Measurements from ENCODE around the gene RPL12. TPM values are rescaled to one million over a fixed set of nuclear protein-coding genes. Genes with fewer than 3 reads are reported as not detected.

Gene RPL12
- total RNA-seq, 4 donors from 2014 or later = 999 to 4,423 (median 2,373) TPM

DNA sequence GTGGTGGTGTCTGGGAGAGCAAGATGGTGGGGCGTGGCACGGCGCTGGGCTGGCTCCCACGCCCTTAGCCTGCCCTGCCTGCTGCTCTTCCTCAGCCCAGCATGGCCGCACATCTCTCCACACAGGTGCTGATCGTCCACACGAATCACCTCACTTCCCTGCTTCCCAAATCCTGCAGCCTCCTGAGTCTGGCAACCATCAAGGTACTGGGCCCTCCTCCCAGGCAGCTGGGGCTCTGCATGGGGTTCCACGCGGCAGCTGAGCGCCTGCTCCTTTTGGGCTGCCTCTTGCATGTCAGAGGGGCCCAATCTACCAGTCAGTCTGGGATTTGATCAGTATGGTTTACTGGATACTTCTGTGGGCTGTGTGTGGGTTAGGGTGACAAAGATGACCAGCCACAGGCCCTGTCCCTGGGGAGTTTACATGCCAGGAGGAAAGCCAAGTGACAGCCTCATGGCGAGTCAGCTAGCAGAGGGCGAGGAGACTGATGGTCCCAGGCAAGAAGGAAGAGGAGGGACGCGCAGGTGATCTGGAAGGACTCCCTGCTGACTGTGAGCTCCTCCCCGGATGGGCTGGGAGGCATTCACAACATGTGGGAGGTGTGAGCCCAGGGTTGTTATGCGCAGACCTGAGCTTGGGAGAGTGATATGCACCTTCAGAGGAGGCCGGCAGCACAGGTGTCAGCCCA is 6.1 kb upstream of the RPL12 start:
- Histone ChIP-seq H3K27ac (no peak overlapping the region), H3K27me3 (no peaks in the 10 kb centered on the region), H3K4me1 (peaks cover 3 to 5% of the 10 kb centered on the region in 2 donors), H3K9me3 (no peaks in the 10 kb centered on the region), H3K4me3 (no peak overlapping the region), H3K36me3 (no peaks in the 10 kb centered on the region)
- no peak for DNase-seq
- intact Hi-C loops (cut with DNase I; ENCODE audit: low total_unique reads) = no loop called here
- TF ChIP-seq, protein P1, sequence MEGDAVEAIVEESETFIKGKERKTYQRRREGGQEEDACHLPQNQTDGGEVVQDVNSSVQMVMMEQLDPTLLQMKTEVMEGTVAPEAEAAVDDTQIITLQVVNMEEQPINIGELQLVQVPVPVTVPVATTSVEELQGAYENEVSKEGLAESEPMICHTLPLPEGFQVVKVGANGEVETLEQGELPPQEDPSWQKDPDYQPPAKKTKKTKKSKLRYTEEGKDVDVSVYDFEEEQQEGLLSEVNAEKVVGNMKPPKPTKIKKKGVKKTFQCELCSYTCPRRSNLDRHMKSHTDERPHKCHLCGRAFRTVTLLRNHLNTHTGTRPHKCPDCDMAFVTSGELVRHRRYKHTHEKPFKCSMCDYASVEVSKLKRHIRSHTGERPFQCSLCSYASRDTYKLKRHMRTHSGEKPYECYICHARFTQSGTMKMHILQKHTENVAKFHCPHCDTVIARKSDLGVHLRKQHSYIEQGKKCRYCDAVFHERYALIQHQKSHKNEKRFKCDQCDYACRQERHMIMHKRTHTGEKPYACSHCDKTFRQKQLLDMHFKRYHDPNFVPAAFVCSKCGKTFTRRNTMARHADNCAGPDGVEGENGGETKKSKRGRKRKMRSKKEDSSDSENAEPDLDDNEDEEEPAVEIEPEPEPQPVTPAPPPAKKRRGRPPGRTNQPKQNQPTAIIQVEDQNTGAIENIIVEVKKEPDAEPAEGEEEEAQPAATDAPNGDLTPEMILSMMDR (IDR thresholded peaks at IDR 0.05) = no peak
- no peak for TF ChIP-seq POLR2A (IDR thresholded peaks at IDR 0.05)

DNA sequence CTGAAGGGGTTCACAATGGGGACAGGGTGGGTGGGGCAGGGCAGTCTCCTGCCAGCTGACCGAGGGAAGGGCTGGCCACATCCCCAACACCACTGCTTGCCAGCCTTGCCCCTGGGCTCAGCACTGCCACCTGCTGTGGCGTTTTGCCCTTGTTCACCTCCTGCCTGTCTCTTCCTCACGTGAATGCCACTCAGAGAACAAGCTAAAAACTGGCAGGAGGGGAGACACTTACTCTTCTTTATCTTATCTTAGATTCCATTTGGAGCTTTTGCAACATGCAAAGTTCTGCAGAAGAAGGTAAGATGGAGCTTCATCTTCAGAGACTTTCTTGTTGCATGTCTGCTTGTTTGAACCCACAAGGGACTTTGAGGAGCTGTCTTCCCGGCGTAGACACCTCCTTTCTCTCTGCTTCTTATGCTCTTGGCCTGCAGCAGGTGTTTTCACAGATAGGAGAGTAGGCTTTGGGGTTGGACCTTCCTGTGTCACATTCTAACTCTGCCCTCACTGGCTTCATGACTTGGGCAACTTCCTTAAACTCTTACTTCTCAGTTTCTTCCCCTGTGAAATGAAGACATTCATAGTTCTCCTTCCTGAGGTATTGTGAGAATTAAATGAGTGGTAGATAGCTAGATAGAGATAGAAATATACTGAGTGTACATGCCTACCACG is 4.3 kb upstream of the RPL12 start:
- Histone ChIP-seq H3K4me1 (peaks cover 5 to 8% of the 10 kb centered on the region in 2 donors), H3K27ac (no peak overlapping the region), H3K9me3 (no peaks in the 10 kb centered on the region), H3K27me3 (no peaks in the 10 kb centered on the region), H3K36me3 (no peaks in the 10 kb centered on the region), H3K4me3 (no peak overlapping the region)
- TF ChIP-seq, protein P1 (IDR thresholded peaks at IDR 0.05) = no peak
- TF ChIP-seq POLR2A (IDR thresholded peaks at IDR 0.05) = no peak
- intact Hi-C loops (cut with DNase I; ENCODE audit: low total_unique reads) = no loop called here
- DNase-seq = no peak

DNA sequence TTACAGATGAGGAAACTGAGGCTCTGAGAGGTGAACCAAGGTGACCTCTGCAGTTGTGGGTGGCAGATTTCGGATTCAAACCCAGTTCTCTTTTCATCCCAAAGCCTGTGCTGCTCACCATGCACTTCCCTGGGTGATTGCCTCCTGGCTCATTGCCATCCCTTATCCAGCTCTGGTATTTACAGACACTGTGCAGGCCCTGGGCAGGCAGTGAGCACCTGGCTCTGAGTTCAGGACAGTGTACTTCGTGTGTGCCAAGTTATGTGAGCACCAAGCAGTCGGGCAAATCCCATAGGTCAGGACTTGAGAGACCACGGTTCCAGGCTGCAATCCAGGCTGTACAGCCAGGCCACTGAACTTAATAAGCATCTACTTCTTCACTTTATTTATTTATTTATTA is 1.5 kb upstream of the RPL12 start:
- Histone ChIP-seq H3K36me3 (no peaks in the 10 kb centered on the region), H3K27me3 (no peaks in the 10 kb centered on the region), H3K9me3 (no peaks in the 10 kb centered on the region), H3K4me1 (peaks cover 5 to 15% of the 10 kb centered on the region in 2 donors), H3K27ac (peak overlapping the region in 1 of 2 donors; percentile 95), H3K4me3 (no peak overlapping the region)
- peak; percentile 31 to 53 for DNase-seq
- intact Hi-C loops (cut with DNase I; ENCODE audit: low total_unique reads) = no loop called here
- TF ChIP-seq, protein P1 (IDR thresholded peaks at IDR 0.05) = no peak
- no peak for TF ChIP-seq POLR2A (IDR thresholded peaks at IDR 0.05)

DNA sequence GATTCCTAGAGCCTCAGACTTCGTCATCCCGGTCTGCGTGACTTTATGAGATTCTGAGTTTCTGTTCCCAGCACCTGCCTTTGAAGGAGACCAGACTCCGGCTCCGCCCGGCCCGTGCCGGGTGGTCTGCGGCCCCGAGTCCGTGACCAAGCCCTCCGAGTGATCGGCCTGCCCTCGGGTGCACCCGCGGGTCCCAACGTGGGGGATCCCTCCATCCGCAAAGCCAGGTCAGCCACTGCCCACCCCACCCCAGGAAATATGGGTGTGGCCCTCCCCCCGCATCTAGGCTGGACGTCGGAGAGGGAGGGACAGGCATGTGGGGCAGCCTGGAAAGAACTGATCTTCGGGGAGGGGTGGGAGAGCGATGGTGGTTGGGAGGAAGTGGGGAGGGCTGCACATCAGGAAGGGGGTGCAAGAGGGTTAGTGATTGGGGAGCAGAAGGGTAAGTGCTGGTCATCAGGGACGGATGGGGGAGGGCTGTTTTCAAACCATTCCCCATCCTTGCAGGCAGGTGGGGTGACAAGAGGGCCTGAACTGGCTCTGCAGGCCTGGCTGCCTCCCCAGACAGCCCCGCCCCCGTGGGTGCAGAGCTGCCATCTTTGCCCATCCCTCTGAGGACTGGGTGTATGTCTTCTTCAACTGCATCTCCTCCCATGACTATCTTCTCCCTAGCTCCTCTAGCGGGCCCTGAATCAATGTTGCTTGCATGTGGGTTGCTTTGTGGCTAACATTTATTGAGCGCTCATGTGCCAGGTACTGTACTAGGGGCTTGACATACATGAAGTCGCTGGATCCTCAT is 851 bp upstream of the RPL12 start:
- Histone ChIP-seq H3K27me3 (no peaks in the 10 kb centered on the region), H3K4me3 (peak overlapping the region; percentile 75 to 79), H3K4me1 (peaks cover 5 to 15% of the 10 kb centered on the region in 2 donors), H3K9me3 (no peaks in the 10 kb centered on the region), H3K36me3 (no peaks in the 10 kb centered on the region), H3K27ac (peak overlapping the region; percentile 88 to 95)
- TF ChIP-seq, protein P1 (IDR thresholded peaks at IDR 0.05) = peak in 1 of 4 experiments; percentile 2
- no peak for TF ChIP-seq POLR2A (IDR thresholded peaks at IDR 0.05)
- intact Hi-C loops (cut with DNase I; ENCODE audit: low total_unique reads) = no loop called here
- peak; percentile 56 to 63 for DNase-seq

DNA sequence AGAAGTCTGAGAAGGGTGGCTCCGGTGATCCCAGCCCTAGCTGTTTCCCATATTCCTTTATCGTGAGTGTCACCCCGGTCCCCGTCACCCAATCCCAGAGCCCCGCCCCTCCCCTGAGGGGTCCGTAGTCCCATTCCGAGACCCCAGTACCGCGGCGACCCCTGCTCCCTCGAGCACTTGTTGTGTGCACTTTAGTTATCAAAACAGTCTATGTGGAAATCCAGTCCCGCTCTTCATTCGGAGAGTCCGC is 327 bp upstream of the RPL12 start:
- intact Hi-C loops (cut with DNase I; ENCODE audit: low total_unique reads) = no loop called here
- Histone ChIP-seq H3K9me3 (no peaks in the 10 kb centered on the region), H3K4me3 (peak overlapping the region; percentile 75 to 79), H3K27me3 (no peaks in the 10 kb centered on the region), H3K36me3 (no peaks in the 10 kb centered on the region), H3K27ac (peak overlapping the region; percentile 88 to 95), H3K4me1 (peaks cover 5 to 15% of the 10 kb centered on the region in 2 donors)
- DNase-seq = no peak
- TF ChIP-seq, protein P1 (IDR thresholded peaks at IDR 0.05) = no peak
- TF ChIP-seq POLR2A (IDR thresholded peaks at IDR 0.05) = no peak
